NCI-H2196 treated with DMSO at 0.1 percent for 48 hours (cell line): Measurements from ENCODE around the gene PRKAR2A.

ENCODE experiments used
- DNase-seq: peaks from one replicate; lab custom pipeline; 2025; ENCODE audit not compliant: unreplicated experiment; lab: John Stamatoyannopoulos, UW

The PRKAR2A gene

GRCh38 chr3:48847504-48848423 lies at the start of gene PRKAR2A:
Gene PRKAR2A, minus strand, starts transcription at chr3:48847874. Its CDS starts 278 bp downstream, at chr3:48847596.
- DNase-seq, result peak; percentile 46

- no peak for DNase-seq
These were observed 49.3 kb upstream of the PRKAR2A start for GRCh38 chr3:48896936-48897335.

GRCh38 chr3:48894516-48894915 lies 46.8 kb upstream of the PRKAR2A start:
- DNase-seq, result no peak

- no peak for DNase-seq
These were observed 43.9 kb upstream of the PRKAR2A start for GRCh38 chr3:48891606-48892005.

- no peak for DNase-seq
These were observed 38.1 kb upstream of the PRKAR2A start for GRCh38 chr3:48885753-48886152.

- no peak for DNase-seq
These were observed 34.0 kb upstream of the PRKAR2A start for GRCh38 chr3:48881652-48882114.

GRCh38 chr3:48881006-48881405 lies 33.3 kb upstream of the PRKAR2A start:
- no peak for DNase-seq

- DNase-seq, result no peak
These were observed 32.3 kb upstream of the PRKAR2A start for GRCh38 chr3:48879994-48880377.

GRCh38 chr3:48879307-48879993 lies 31.8 kb upstream of the PRKAR2A start:
- DNase-seq, result no peak

- no peak for DNase-seq
These were observed 30.0 kb upstream of the PRKAR2A start for GRCh38 chr3:48877671-48878070.

GRCh38 chr3:48863122-48863521 lies 15.4 kb upstream of the PRKAR2A start:
- no peak for DNase-seq

GRCh38 chr3:48859206-48859605 lies 11.5 kb upstream of the PRKAR2A start:
- no peak for DNase-seq

- no peak for DNase-seq
These were observed 11.0 kb upstream of the PRKAR2A start for GRCh38 chr3:48858709-48859108.

- DNase-seq, result no peak
These were observed 10.0 kb upstream of the PRKAR2A start for GRCh38 chr3:48857641-48858040.

- no peak for DNase-seq
These were observed 8.8 kb upstream of the PRKAR2A start for GRCh38 chr3:48856469-48856868.

GRCh38 chr3:48855681-48856447 lies 8.2 kb upstream of the PRKAR2A start:
- DNase-seq, result no peak

- DNase-seq, result no peak
These were observed 4.5 kb upstream of the PRKAR2A start for GRCh38 chr3:48852151-48852550.

GRCh38 chr3:48851407-48851806 lies 3.7 kb upstream of the PRKAR2A start:
- DNase-seq, result peak; percentile 13

GRCh38 chr3:48848816-48849515 lies 1.3 kb upstream of the PRKAR2A start:
- no peak for DNase-seq

- DNase-seq, result peak; percentile 1
These were observed 596 bp downstream of the PRKAR2A start for GRCh38 chr3:48847053-48847503.

- DNase-seq, result no peak
These were observed 2.5 kb downstream of the PRKAR2A start for GRCh38 chr3:48845170-48845569.
